HepG2 (cell line): ENCODE data around the gene RNF168. TPM values are rescaled to one million over a fixed set of nuclear protein-coding genes. Genes with fewer than 3 reads are reported as not detected.

Experiments used
- ATAC-seq: fragments of 200-7000 bp; cut with Tn5 transposase; 3 replicates; pipeline ENCODE4 v1.9.1; 2020; ENCODE audit warnings: mild to moderate bottlenecking, moderate library complexity
- BruUV-seq: library from RNA; stranded (reverse); fragments of 400-500 nt; replicated peaks from 2 replicates; lab custom pipeline; 2021; lab: Mats Ljungman, UMichigan
- CTCF ChIA-PET: fragments of 300-600 bp; formaldehyde crosslinking; extraction: SDS; loops from one replicate; lab custom pipeline; 2021; ENCODE audit warnings: low total read pairs, inconsistent platforms, low intra/inter-chr PET ratio; lab: Yijun Ruan, JAX
- POLR2A ChIA-PET: fragments of 350-600 bp; sonication (Branson Sonifier 250); formaldehyde crosslinking; loops from one replicate; lab custom pipeline; 2020; ENCODE audit warnings: antibody characterized with exemption, inconsistent platforms; lab: Yijun Ruan, JAX
- DNase-seq: peaks from one replicate; pipeline ENCODE4 v3.0.0-alpha.2; 2015; ENCODE audit warnings: low spot score
- FAIRE-seq: peaks from 3 replicates; lab custom pipeline; 2011; peaks lifted over from hg19 to GRCh38; lab: Jason Lieb, UNC
- H2AFZ ChIP-seq: one replicate; pipeline ENCODE4 v1.6.1; 2011; ENCODE audit warnings: low read length, inconsistent platforms
- H3K27ac ChIP-seq: fragments of 300-600 bp; 3 replicates; pipeline ENCODE4 v1.8.0; 2011; ENCODE audit warnings: mixed run types, mild to moderate bottlenecking, mixed read lengths, low read length, inconsistent platforms; ENCODE audit not compliant: insufficient read depth; ENCODE audit errors: extremely low read length
- H3K27me3 ChIP-seq, 2 experiments: fragments of 200-600 bp in 1 of 2; 2 replicates in 1 of 2; 3 replicates in 1 of 2; pipeline versions ENCODE4 v1.6.0 to v1.8.0; 2011; ENCODE audit warnings: low read length in 2 of 2, mild to moderate bottlenecking in 2 of 2, moderate library complexity in 2 of 2, inconsistent platforms in 1 of 2; ENCODE audit not compliant: insufficient read depth in 2 of 2, control insufficient read depth in 1 of 2
- H3K36me3 ChIP-seq, 2 experiments: fragments of 200-600 bp in 1 of 2; replicated peaks in 1 of 2; 2 replicates in 1 of 2; 3 replicates in 1 of 2; pipeline versions ENCODE4 v1.5.1 to v1.8.0; 2011; ENCODE audit warnings: low read length in 2 of 2, inconsistent platforms in 1 of 2; ENCODE audit not compliant: insufficient read depth in 2 of 2, control insufficient read depth in 1 of 2
- H3K4me1 ChIP-seq: 2 replicates; pipeline ENCODE4 v1.5.1; 2012; ENCODE audit warnings: low read length, inconsistent platforms; ENCODE audit not compliant: insufficient read depth
- H3K4me2 ChIP-seq: 2 replicates; pipeline ENCODE4 v1.6.0; 2011; ENCODE audit warnings: low read depth, low read length, inconsistent platforms
- H3K4me3 ChIP-seq, 3 experiments: fragments of 200-600 bp in 1 of 3; sonication (generic), shearing (Covaris generic) in 1 of 3; replicated peaks in 1 of 3; 2 replicates each; pipeline ENCODE4 v1.5.1; 2011 to 2016; ENCODE audit warnings: low read length in 3 of 3, inconsistent platforms in 2 of 3, low read depth in 2 of 3, mild to moderate bottlenecking in 2 of 3, control low read depth in 1 of 3, mixed read lengths in 1 of 3; ENCODE audit not compliant: insufficient read depth in 1 of 3
- H3K79me2 ChIP-seq: one replicate; pipeline ENCODE4 v1.6.1; 2011; ENCODE audit warnings: low read length, inconsistent platforms; ENCODE audit not compliant: insufficient read depth
- H3K9ac ChIP-seq: 2 replicates; pipeline ENCODE4 v1.6.0; 2011; ENCODE audit warnings: mild to moderate bottlenecking, low read depth, low read length, inconsistent platforms; ENCODE audit not compliant: insufficient read depth
- H3K9me3 ChIP-seq: 2 replicates; pipeline ENCODE4 v1.5.1; 2012; ENCODE audit warnings: mild to moderate bottlenecking, low read length
- H4K20me1 ChIP-seq: 2 replicates; pipeline ENCODE4 v1.6.0; 2011; ENCODE audit warnings: inconsistent platforms, mild to moderate bottlenecking, low read length, moderate library complexity; ENCODE audit not compliant: insufficient read depth
- DZIP1 ChIP-seq: sonication (generic); formaldehyde crosslinking; IDR thresholded peaks from 2 replicates; pipeline ENCODE4 v1.5.0; 2020; ENCODE audit warnings: mild to moderate bottlenecking, missing genetic modification reagents
- FOSL2 ChIP-seq: sonication (generic); formaldehyde crosslinking; IDR thresholded peaks from 2 replicates; pipeline ENCODE4 v1.4.0; 2020; ENCODE audit warnings: missing genetic modification reagents
- HMGA1 ChIP-seq: sonication (generic); formaldehyde crosslinking; conservative IDR thresholded peaks from 2 replicates; pipeline ENCODE4 v1.4.0; 2020; ENCODE audit warnings: missing genetic modification reagents
- SIN3B ChIP-seq: fragments of 150-350 bp; IDR thresholded peaks from 2 replicates; pipeline ENCODE4 v1.6.1; 2014; ENCODE audit warnings: low read length
- SKI ChIP-seq: fragments of 450-650 bp; IDR thresholded peaks from one replicate; pipeline ENCODE4 v1.6.1; 2018; ENCODE audit warnings: mild to moderate bottlenecking; ENCODE audit not compliant: partially characterized antibody
- TCF7 ChIP-seq: sonication (generic); IDR thresholded peaks from 2 replicates; pipeline ENCODE4 v1.6.1; 2016; ENCODE audit warnings: antibody characterized with exemption, low read depth
- ZNF235 ChIP-seq: sonication (generic); formaldehyde crosslinking; IDR thresholded peaks from 2 replicates; pipeline ENCODE4 v1.8.1; 2023; ENCODE audit warnings: mild to moderate bottlenecking, missing genetic modification reagents, borderline replicate concordance
- ZNF282 ChIP-seq: fragments of 450-650 bp; IDR thresholded peaks from 2 replicates; pipeline ENCODE4 v1.6.1; 2018; ENCODE audit not compliant: partially characterized antibody
- ZNF639 ChIP-seq: conservative IDR thresholded peaks from 2 replicates; pipeline ENCODE4 v1.6.1; 2018; ENCODE audit warnings: missing genetic modification reagents
- ZNF879 ChIP-seq: sonication (generic); formaldehyde crosslinking; IDR thresholded peaks from 2 replicates; pipeline ENCODE4 v1.8.1; 2023; ENCODE audit warnings: missing genetic modification reagents
- WGBS: methylation state at CpG from one replicate; pipeline ENCODE4 v1.1.6; 2017; ENCODE audit warnings: low lambda C conversion rate; 5-methylcytosine and 5-hydroxymethylcytosine counted together
- in situ Hi-C: cut with HindIII; loops from 2 replicates; pipeline ENCODE4 v1.10.0; 2017; ENCODE audit warnings: low pct_unique_long_range_greater_than_20kb; ENCODE audit not compliant: extremely low pct_ligation_motif_present
- intact Hi-C: fragments of 100-400 bp; cut with micrococcal nuclease; formaldehyde crosslinking; loops from one replicate; pipeline ENCODE4 v1.10.0; 2022; ENCODE audit not compliant: unreplicated experiment
- polyA plus RNA-seq, 8 experiments: library from polyadenylated mRNA; depleted of rRNA in 3 of 8; stranded (reverse) in 7 of 8; unstranded in 1 of 8; fragments of >200 nt; fragmentation: Illumina TruSeq in 4 of 8; extraction: Trizol in 4 of 8; gene quantifications; 2 replicates each; pipeline versions ENCODE4 v1.2.1 to v1.2.3, GENCODE V29; 2011 to 2016; ENCODE audit warnings: low read depth in 4 of 8, missing spikeins in 1 of 8, mixed read lengths in 1 of 8; ENCODE audit not compliant: insufficient read depth in 1 of 8
- total RNA-seq, 5 experiments: library from RNA; depleted of rRNA; stranded (reverse); fragments of >200 nt; fragmentation: Illumina TruSeq; extraction: Trizol; gene quantifications; 2 replicates each; pipeline ENCODE4 v1.2.3, GENCODE V29; 2016; ENCODE audit warnings: low read depth in 1 of 5

RNF168 gene
- total and polyA plus RNA-seq, 2 of the 13 experiments (the other 11 are each of a cell fraction or from before 2014, with no cell fraction given): 3.7 to 22.9 TPM

GRCh38 chr3:196533260-196533681, 29.7 kb upstream of the RNF168 start (continued):
- TF ChIP-seq DZIP1 (CRISPR knock-in tag) (no peak), ZNF235 (CRISPR knock-in tag) (no peak), ZNF879 (no peak), SIN3B (no peak), SKI (no peak), TCF7 (no peak), HMGA1 (no peak), ZNF282 (no peak)

- Histone ChIP-seq H3K4me3 (no peak overlapping the region), H4K20me1 (no peaks in the 10 kb centered on the region), H3K27ac (no peak overlapping the region), H3K27me3 (no peaks in the 10 kb centered on the region; a peak in 1 of 5 replicates), H3K9ac (no peak overlapping the region), H3K9me3 (no peaks in the 10 kb centered on the region; the same call in 1 of the 2 replicates), H3K79me2 (no peaks in the 10 kb centered on the region), H3K4me2 (no peak overlapping the region), H2AFZ (no peak overlapping the region), H3K4me1 (peaks cover 9% of the 10 kb centered on the region; the same call in 1 of the 2 replicates), H3K36me3 (no peaks in the 10 kb centered on the region)
- POLR2A ChIA-PET: no interaction called here
- CTCF ChIA-PET: no interaction called here
- TF ChIP-seq FOSL2 (0 out of 2 replicates have a peak, but pooled peaks have one; percentile 10), ZNF639 (CRISPR knock-in tag) (no peak)
- BruUV-seq: no TSS peak
- intact Hi-C loops (no loop called here), in situ Hi-C loops (loop anchor here (10.0 kb wide), 1 partner anchor 153 kb away; no protein-coding TSS in a partner anchor)
- 37% methylated on average over 4 of the region's 4 CpGs for WGBS
- FAIRE-seq (no peak), DNase-seq (no peak), ATAC-seq (no peak)
Observed at GRCh38 chr3:196531418-196531817, 27.9 kb upstream of the RNF168 start.
